ENCODE data around the gene CNTN4.
A peak's percentile ranks its signal among the peaks of the same experiment; 100 is the strongest.
"Not testable (repeated sequence)": the region's sequence is repeated elsewhere in the genome, so short reads cannot be mapped to it uniquely, and the experiment has no call there.

CNTN4 gene

DNA sequence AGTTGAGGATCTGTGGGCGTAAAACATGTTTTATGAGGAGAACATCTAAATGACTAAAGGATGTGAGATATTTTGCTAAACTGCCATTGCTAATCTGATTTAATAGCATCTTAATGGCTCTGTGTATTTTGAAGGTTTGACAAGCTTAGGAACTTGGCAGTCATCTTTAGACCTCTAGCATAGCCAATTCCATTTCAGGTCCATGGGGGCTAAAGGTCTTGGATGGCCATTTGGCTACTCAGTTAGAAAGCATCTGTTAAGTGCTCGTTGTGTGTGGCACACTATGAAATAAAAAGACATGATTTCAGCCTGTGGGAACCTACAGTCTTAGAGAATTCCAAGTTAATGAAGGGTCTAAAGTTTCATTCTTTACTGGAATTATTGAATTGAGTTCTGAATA lies 775.3 kb downstream of the CNTN4 start:
- no peak for DNase-seq

DNA sequence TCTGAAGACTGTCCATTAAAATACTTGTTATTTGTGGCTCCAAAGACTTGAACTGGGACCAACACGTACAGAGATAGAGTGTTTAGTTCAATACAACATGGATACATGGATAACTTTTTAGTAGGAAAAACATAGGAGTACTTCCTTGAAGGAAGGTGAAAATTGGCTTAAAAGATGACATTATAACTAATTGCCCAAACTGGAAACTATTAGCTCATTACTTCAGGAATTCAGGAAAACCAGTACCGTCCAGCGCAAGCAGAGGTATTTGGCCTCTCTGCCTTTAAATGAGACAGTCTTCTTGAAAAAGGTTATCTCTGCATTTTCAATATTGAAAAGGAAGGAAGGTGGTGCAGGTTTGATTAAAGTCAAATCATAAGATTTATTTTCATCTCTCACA lies 777.0 kb downstream of the CNTN4 start:
- DNase-seq = no peak

DNA sequence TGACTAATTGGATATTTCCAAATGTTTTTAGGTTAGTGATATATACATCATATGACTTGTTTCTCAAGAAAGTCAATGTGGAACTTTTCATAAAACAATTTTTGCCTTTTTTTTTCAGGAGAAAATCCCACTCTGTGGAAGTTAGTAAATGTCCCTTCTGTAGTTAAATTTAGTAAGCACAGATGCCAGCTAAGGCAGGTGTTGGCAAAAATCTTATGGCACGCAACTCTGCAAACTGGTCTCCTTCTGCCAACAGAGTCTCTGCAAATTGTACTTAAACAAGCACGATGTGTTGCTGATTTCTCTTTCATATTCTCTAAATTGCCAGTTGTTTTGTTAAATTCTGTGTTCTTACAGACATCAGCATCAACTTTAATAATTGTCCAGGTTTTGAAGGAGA lies 777.7 kb downstream of the CNTN4 start:
- no peak for DNase-seq

DNA sequence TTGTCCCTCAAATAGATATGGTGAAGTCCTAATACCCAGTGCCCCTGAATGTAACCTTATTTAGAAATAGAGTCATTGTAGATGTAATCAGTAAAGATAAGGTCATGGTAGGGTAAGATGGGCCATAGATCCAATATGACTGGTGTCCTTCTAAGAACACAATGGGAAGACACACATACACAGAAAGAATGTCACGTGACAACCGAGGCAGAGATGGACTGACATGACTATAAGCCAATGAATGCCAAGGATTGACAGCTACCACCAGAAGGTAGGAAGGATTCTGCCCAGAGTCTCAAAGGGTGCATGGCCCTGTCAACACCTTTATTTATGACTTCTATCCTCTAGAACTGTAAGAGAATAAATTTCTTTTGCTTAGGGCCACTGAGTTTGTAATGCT lies 780.4 kb downstream of the CNTN4 start:
- no peak for DNase-seq

DNA sequence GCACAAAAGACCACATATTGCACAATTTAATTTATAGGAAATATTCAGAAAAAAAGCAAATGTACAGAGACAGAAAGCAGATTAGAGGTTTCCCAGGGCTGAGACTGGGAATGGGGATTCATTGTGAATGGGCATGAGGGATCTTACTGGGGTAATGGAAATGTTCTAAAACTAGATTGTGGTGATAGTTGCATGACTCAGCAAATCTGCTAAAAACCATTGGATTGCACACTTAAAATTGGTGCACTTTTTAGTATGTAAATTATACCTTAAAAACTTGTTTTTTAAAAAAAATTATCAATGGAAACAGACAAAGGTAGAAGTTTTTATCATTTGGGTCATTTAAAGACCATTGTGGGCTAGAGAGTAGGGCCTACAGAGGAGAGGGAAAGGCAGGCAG lies 780.9 kb downstream of the CNTN4 start:
- DNase-seq = no peak

DNA sequence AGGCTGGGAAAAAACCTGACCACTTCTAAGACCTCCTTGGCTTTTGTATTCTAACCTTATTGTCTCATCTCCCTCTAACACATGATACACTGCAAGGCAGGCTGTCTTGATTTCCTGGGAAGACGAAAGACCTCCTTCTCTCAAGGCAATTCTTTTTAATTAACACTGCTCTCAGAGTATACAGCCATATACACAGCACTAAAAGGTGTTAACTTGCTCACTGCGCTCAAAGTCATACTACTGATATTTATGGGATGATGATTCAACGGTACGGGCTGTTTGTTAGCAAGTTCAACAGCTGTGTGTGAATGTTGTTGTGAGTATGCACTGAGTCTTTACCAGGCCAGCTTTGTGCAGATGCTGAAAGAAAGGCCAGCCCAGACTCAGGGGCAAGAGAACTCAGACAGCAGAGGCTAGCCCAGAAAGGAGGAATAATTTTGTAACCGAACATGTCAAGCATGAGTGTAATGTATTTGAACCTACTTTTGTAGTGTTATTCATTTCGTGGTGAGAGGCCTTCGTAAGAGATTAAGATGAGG lies 781.6 kb downstream of the CNTN4 start:
- DNase-seq = no peak

DNA sequence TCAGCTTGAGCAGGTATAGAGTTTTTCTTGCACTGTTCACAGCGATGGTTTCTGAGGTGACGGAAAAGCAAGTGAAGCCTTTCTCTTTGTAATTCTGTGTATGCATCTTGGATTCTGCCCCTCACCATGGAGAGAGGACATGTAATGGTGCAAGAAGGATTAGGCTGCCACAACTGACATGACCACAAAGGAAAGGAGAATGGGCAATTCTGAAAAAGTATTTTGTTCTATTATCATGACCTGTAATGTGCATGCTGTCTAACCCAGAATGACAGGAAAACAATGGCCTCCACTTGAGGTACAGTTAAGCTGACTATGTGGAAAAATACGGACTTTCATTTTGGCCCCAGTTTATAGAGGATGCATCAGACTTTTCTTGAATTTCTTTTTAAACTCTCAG lies 784.6 kb downstream of the CNTN4 start:
- DNase-seq = no peak

DNA sequence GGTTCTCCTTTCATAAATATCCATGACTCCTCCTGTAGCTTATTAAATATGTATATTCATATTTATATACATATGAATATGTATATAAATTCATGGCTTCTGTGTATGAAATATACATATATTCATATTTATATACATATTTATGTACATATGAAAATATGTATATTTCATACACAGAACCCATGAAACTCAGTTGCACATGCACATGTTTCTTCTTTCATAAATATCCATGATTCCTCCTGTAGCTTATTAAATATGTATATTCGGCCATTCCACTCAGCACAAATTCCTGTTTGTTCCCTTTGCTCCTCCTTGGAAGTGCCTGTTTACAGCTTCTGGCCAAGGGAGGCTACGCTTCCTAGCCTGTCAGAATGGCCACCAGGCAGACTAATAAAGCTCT lies 789.9 kb downstream of the CNTN4 start:
- no peak for DNase-seq

DNA sequence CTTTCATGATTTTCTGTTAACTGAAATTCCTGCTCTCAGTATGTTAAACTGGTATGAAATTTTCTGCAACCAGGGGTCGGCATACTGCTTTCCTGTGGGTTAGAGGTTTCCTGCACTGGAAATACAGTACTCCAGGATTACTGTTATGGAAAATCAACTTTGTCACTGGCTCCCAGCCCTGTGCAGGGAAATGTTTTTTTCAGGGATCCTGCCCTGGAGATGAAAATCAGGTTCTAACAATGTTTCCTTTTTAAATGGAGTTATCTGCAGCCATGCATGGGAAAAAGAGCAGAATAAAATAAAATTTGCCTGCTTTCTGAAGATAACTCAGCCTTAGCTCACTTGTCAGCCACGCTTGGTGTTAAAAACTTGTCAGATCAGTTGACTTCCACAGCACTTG lies 791.1 kb downstream of the CNTN4 start:
- DNase-seq = no peak

DNA sequence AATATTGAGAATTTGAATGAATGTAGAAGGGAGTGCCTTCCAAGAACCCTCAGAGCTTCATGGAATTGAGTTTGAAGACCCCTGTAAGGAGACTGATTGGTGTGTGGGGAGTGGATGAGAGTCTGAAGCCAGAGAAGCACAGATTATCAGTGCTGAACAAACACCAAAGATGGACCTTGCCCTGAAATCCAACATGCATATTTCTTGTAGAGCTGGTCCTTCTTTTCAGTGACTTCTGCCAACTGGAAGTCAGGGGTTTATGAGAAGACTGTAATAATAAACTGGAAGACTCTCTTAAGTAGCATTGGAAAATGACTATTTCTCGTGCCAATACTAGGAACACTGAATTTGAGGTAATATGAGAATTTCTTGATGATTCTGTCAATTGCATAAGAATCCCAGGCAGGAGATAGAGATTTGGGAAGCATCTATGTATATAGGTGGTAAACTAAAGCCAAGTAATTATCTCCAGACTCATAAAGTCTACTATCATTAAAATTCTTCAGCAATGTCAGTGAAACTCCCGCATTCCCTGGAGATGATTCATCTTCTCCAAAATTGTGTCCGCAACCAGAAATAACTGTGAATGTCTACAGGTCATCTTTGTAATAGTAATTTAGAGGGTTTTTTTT lies 797.8 kb downstream of the CNTN4 start:
- DNase-seq = no peak

DNA sequence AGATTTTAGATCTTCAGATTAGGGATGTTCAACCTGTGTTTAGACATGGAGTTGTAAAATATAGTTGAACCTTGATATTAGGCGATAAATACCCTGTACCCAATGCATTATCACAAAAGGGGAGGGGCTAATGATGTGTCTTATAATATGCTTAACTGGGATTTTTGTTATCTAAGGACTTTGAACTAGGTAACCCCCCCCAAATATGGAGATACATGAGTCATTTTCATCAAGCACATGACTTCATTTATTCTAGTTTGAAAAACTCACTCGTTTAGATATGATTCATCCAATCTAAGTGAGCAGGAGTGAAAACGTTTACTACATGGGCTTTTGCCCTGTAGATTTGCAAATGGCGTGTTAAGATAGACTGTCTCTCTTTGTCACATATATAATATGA lies 799.2 kb downstream of the CNTN4 start:
- DNase-seq = no peak

DNA sequence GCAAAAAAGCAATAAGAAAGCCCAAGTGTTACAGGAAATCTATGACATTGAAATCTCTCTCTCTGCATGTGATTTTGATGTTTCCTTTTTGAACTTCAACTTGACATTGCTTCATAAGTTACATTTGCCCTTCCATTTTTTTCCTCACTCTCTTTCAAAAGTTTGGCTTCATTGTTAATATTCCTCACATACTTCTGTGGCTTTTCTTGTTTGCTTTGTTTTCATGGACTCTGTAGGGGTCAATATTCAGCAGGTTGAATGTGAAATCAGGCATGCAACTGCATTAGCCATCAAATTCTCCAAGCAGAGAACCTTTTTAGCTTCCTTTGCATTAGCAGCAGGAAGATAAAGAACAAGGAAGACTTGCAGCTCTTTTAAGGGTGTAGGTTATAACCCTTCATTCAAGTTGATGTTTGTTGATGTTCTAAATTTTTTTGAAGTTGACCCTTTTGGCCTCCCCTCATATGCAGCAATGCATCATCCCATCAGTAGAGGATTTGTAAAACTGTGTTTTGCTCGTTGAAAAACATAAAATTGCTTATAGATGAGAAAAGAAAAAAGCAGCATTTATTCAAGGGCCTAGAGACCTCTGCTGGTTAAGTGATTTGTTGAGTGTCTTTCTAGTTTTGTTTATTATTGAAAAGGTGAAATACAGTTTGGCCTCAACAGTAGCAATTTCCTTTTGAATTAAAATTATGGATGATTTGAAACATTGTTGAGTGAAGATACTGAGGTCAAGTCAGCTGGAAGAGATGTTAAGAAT lies 800.1 kb downstream of the CNTN4 start:
- DNase-seq = no peak

DNA sequence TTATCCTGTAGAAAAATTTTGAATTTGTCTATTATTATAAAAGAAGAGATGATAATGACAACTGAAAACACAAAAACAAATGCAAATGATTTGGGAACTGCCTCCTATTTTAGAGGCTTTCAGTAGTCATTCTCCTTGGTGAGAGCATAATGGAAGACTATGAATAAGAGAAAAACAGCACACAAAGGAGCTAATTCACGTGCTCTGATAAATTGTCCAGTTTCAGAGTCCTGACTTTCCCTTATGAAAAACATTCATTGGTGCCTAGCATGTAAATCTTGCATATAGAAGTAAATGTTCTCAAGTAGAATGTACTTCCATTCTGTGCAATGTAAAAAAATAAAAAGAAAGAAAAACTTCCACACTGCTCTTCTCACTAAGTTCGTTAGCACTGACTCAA lies 805.4 kb downstream of the CNTN4 start:
- DNase-seq = no peak

DNA sequence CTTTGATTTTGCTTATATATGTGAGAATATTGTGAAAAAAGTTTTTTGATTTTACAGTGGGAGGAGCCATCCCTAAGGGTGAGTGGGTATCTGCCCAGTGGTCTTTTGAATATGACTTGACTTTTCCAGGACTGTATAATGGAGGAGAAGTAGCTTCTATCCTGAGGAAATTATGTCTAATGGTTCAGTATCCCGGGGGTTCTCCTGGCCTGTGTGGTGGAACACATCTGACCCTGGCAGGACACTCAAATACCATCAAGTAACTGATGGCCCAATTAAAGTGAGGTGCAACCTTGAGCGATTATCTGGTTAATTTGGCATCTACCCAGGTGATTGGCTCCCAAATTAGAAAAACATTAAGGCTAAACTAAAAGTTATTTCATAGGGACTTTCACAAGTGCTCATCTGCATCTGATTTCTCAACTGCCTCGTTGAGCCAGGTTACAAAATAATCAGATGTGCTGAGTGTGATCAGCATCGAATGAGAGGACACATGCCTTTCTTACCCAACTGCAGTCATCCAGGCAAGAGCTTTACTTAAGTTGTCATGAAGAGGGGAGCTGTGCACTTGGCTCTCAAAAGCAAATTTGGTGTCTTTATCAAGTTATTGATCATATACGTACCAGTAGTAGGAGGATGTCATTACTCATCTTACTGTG lies 810.2 kb downstream of the CNTN4 start:
- no peak for DNase-seq

DNA sequence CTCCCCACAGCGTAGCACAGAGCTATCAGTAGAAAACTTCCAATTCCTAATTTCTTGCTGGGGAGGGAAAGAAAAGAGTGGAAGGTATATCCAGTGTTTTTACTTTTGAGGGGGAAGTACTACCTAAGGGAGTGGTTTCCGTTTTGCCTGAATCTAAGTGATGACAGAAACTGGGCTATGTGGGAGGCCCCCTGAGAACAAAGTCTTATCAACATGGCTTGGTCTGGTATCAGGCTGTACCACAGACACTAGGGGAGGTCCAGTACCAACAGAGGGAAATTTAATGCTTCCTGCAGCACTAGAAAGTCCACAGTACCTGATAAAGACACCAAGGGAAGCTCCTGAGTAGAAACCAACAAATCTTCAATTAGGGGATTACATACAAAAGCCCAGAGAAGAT lies 812.3 kb downstream of the CNTN4 start:
- DNase-seq = no peak

DNA sequence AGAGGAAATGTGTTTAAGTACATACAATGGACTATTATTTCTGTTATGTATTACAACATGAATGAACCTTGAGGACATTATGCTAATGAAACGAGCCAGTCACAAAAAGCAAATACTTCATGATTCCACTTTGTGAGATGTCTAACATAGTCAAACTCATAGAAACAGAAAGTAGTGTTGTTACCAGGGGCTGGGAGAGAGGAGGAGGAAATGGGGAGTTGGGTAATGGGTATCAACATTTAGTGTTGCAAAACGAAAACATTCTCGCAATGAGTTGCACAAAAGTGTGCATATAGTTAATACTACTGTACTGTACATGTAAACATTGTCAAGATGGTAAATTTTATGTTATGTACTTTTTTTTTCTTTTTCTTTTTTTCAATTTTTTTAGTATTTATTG lies 817.2 kb downstream of the CNTN4 start:
- no peak for DNase-seq

DNA sequence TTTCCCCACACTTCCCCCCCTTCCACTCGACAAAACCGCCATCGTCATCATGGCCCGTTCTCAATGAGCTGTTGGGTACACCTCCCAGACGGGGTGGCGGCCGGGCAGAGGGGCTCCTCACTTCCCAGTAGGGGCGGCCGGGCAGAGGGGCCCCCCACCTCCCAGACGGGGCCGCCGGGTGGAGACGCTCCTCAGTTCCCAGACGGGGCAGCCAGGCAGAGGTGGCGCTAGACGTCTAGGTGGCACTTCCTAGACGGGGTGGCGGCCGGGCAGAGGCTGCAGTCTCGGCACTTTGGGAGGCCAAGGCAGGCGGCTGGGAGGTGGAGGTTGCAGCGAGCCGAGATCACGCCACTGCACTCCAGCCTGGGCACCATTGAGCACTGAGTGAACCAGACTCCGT lies 818.0 kb downstream of the CNTN4 start:
- not testable (repeated sequence) for DNase-seq

DNA sequence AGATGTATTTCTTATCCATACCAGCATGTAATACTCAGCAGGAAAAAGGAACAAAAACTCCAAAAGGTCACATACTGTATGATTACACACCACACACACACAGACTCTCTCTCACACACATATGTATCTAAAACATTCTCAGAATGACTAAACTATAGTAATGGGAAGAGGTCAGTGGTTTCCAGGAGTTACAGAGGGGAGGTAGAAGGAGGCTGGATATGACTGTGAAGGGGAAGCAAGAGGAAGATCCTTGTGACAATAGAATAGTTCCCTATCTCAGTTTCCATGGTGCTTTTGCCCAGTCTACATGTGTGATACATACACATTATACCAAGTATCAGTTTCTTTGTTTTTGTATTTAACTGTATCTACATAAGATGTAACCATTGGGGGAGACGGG lies 821.4 kb downstream of the CNTN4 start:
- DNase-seq = no peak

DNA sequence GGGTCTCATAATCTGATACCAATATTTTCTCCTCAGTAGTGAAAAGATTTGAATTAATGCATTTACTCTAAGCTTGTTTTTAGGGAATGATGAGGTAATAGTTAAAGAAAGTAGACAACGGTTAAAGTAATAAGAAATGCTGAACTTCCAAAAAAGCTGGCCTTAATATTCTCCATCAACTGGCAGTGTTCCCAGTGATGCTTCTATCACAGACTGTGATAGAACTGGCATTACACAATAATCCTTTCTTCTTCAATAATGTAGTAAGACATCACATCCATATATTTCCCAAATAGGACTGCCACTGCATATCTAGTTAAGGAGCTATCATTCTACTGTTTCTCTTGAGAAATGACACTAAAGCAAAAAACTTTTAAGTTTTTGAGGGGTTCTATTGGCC lies 822.8 kb downstream of the CNTN4 start:
- no peak for DNase-seq

DNA sequence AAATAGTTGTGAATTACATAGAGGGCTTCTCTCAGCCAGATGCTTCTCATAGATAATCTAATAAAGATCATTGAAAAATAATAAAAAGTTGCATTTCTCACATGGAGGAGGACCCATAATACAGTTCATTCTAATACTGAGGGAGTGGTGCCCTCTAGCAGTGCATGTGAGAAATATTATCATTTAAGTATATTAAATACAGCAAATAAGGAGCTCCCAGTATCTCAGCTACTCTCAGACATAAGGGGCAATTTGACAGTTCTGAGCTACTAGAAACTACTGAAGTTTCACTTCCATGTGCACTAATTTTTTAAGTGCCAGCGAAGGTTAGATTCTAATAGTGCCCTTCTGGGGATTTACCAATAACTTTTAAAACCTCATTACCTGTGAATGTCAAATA lies 823.2 kb downstream of the CNTN4 start:
- DNase-seq = peak; percentile 1

DNA sequence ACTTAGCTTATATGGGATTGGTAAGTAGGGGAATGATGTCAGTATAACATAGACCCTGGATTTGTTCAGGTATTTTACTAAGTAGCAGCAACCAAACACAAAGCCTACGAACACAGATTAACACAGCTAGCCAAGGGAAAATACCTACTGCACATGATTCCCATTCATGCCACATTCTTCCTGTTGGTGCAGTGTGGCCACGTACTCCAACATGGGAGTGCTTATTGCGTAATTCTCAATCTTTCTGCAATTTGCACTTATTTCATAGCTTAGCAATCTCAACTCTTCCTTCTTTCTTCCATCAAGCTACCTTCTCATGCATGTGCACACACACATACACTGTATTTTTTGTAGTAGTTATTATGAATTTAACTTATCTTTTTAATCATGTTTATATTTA lies 824.7 kb downstream of the CNTN4 start:
- no peak for DNase-seq

DNA sequence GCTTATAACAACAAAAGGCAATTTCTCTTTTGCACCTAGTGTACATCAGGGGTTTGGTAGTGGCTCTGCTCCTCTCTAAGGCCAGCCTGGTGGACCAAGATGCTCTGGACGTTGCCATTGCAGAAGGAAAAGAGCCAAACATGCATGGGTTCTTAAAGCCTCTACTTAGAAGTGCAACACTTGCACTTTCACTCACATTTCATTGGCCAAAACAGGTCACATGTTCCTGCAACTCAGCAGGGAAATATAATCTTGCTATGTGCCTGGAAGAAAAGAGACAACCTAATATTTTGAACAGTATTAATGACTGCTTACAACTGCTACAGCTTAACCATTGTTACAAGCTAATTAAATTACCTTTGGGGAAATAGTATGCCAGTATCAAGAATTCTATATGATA lies 828.6 kb downstream of the CNTN4 start:
- no peak for DNase-seq

DNA sequence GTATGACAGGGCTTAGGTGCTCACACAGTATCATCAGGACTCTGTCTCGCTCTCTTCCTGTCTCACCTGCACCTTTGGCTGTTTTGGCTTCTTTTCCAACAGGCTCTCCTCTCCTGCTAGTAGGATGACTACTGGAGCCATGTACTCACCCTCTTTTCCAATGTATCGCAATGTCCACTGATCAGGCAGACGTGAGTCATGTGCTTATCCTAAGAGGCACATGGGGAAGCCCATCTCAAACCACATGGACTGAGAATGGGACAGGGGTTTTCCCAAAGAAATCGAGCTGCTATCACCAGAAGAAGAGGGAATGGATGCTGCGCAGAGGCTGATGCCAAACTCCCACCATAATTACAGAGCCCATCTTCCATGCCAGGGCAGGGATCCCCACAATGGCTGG lies 830.9 kb downstream of the CNTN4 start:
- DNase-seq = no peak

DNA sequence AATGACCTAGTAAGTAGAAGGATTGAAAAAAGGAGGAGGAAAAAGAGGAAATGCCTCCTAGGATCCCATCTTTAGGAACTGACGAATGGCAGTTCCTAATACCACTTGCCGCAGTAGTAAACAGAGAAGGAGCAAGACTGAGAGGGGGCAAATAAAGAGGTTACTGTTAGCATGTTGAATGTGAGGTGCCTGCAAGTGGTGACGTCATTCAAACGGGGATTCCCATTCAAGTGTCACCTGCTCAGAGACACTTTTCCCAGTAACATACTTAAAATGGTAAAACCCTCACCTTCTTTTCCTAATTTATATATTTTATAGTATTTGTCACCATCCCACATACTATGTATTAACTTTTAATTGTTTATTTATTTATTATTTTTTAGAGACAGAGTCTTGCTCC lies 832.6 kb downstream of the CNTN4 start:
- DNase-seq = no peak

Data from NCI-H510A (cell line).